K562 (cell line): Measurements from ENCODE around the gene EFHC2. TPM values are rescaled to one million over a fixed set of nuclear protein-coding genes. Genes with fewer than 3 reads are reported as not detected.

ENCODE experiments used
- CCAR2 ChIP-seq: fragments of 200-400 bp; formaldehyde crosslinking; IDR thresholded peaks from 2 replicates; pipeline ENCODE4 v1.6.1; 2017; ENCODE audit warnings: mild to moderate bottlenecking, low read depth, low read length
- ELF2 ChIP-seq: fragments of 250-450 bp; sonication (Bioruptor Pico); IDR thresholded peaks from 2 replicates; pipeline ENCODE4 v1.5.0; 2021; ENCODE audit warnings: mild to moderate bottlenecking
- MCM7 ChIP-seq, 2 experiments: fragments of 450-650 bp; IDR thresholded peaks; 2 replicates each; pipeline ENCODE4 v1.6.1; 2016 to 2018
- PATZ1 ChIP-seq: fragments of 250-450 bp; sonication (Bioruptor Pico); IDR thresholded peaks from 2 replicates; pipeline ENCODE4 v1.5.0; 2020; ENCODE audit warnings: mild to moderate bottlenecking, borderline replicate concordance
- RERE ChIP-seq: sonication (generic); formaldehyde crosslinking; IDR thresholded peaks from 2 replicates; pipeline ENCODE4 v1.8.0; 2023; ENCODE audit warnings: missing genetic modification reagents, mild to moderate bottlenecking, borderline replicate concordance
- SIN3A ChIP-seq, 2 experiments: fragments of 150-350 bp in 1 of 2; IDR thresholded peaks; 2 replicates each; pipeline ENCODE4 v1.6.1; 2011 to 2016; ENCODE audit warnings: borderline replicate concordance in 2 of 2, low read depth in 2 of 2, low read length in 2 of 2, mild to moderate bottlenecking in 2 of 2, moderate library complexity in 2 of 2; ENCODE audit not compliant: control insufficient read depth in 1 of 2
- ZFP91 ChIP-seq: sonication (generic); formaldehyde crosslinking; IDR thresholded peaks from 2 replicates; pipeline ENCODE4 v1.8.0; 2022; ENCODE audit warnings: mild to moderate bottlenecking, missing genetic modification reagents
- ZNF133 ChIP-seq: fragments of 250-450 bp; sonication (Bioruptor Pico); IDR thresholded peaks from 2 replicates; pipeline ENCODE4 v1.4.0; 2020; ENCODE audit warnings: mild to moderate bottlenecking
- ZNF184 ChIP-seq: sonication (generic); formaldehyde crosslinking; IDR thresholded peaks from 2 replicates; pipeline ENCODE4 v1.5.0; 2020; ENCODE audit warnings: missing genetic modification reagents
- ZNF277 ChIP-seq: fragments of 250-450 bp; sonication (Bioruptor Pico); IDR thresholded peaks from 2 replicates; pipeline ENCODE4 v1.8.0; 2022; ENCODE audit warnings: inconsistent platforms, mild to moderate bottlenecking, moderate library complexity, borderline replicate concordance
- ZNF561 ChIP-seq: fragments of 450-650 bp; formaldehyde crosslinking; conservative IDR thresholded peaks from 2 replicates; pipeline ENCODE4 v1.4.0; 2020; ENCODE audit warnings: mild to moderate bottlenecking, moderate library complexity
- ZNF79 ChIP-seq: fragments of 250-450 bp; sonication (Bioruptor Pico); IDR thresholded peaks from 2 replicates; pipeline ENCODE4 v1.4.0; 2020; ENCODE audit warnings: low read depth, mild to moderate bottlenecking, moderate library complexity
- polyA plus RNA-seq, 8 experiments: library from polyadenylated mRNA; depleted of rRNA in 4 of 8; stranded (reverse) in 5 of 8; unstranded in 3 of 8; fragments of >200 nt; fragmentation: Nextera tagmentation in 2 of 8; fragmentation: Illumina TruSeq in 1 of 8; extraction: Ambion mirVana in 2 of 8; extraction: Trizol in 1 of 8; gene quantifications; 2 replicates each; pipeline versions ENCODE4 v1.2.1 to v1.2.3, GENCODE V29; 2011 to 2014; ENCODE audit warnings: inconsistent platforms in 1 of 8, missing spikeins in 1 of 8
- total RNA-seq, 7 experiments: library from RNA; depleted of rRNA in 6 of 7; stranded (reverse); fragments of >200 nt in 6 of 7; fragmentation: Illumina TruSeq in 2 of 7; extraction: Trizol in 2 of 7; gene quantifications; 2 replicates each; pipeline versions ENCODE4 v1.2.1 to v1.2.3, GENCODE V29; 2011 to 2021; ENCODE audit warnings: low replicate concordance in 1 of 7

The EFHC2 gene
- total and polyA plus RNA-seq, 9 of the 15 experiments (the other 6 are each of a cell fraction or from before 2014, with no cell fraction given), result 1.3 to 8.1 (median 3.0) TPM

- TF ChIP-seq RERE (CRISPR knock-in tag) (no peak), CCAR2 (no peak), ZNF79 (CRISPR knock-in tag) (no peak), ELF2 (no peak), MCM7 (IDR thresholded peaks at IDR 0.05) (no peak), ZNF561 (CRISPR knock-in tag) (no peak), ZNF277 (CRISPR knock-in tag) (no peak), PATZ1 (CRISPR knock-in tag) (no peak), SIN3A (IDR thresholded peaks at IDR 0.05; ENCODE audit: borderline replicate concordance in 2 of 2, control insufficient read depth in 1 of 2, low read depth in 2 of 2, low read length in 2 of 2) (no peak), ZFP91 (no peak), ZNF133 (CRISPR knock-in tag) (no peak), ZNF184 (CRISPR knock-in tag) (no peak)
These were observed 103.4 kb downstream of the EFHC2 start (continued) for GRCh38 chrX:44240036-44240435.
